GM18511 (cell line): Measurements from ENCODE around the gene GAPDH.
"Not testable (repeated sequence)": the region's sequence is repeated elsewhere in the genome, so short reads cannot be mapped to it uniquely, and the experiment has no call there.

Experiments
- ATAC-seq: cut with Tn5 transposase; IDR thresholded peaks from one replicate; pipeline ENCODE4 v1.9.1; 2021; ENCODE audit warnings: mild to moderate bottlenecking, moderate library complexity; ENCODE audit not compliant: unreplicated experiment

GAPDH gene

GRCh38 chr12:6533923-6534694 is at the start of gene GAPDH:
Gene GAPDH, plus strand, starts transcription at chr12:6534517. Its CDS starts 316 bp downstream, at chr12:6534833.
- ATAC-seq: peak; percentile 71

DNA sequence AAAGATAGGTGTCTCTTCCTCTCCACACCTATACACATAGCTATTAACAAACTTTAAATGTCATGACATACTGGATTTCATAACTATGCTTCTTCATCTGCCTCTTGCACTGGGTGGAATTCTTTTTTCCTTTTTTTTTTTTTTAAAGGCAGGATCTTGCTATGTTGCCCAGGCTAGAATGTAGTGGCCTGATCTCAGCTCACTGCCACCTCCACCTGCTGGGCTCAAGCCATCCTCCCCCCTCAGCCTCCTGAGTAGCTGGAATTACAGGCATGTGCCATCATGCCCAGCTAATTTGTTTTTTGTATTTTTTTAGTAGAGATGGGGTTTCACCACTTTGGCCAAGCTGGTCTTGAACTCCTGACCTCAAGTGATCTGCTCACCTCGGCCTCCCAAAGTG is 46.1 kb upstream of the GAPDH start:
- no peak for ATAC-seq

GRCh38 chr12:6489449-6489848 is 44.9 kb upstream of the GAPDH start:
- ATAC-seq: no peak

DNA sequence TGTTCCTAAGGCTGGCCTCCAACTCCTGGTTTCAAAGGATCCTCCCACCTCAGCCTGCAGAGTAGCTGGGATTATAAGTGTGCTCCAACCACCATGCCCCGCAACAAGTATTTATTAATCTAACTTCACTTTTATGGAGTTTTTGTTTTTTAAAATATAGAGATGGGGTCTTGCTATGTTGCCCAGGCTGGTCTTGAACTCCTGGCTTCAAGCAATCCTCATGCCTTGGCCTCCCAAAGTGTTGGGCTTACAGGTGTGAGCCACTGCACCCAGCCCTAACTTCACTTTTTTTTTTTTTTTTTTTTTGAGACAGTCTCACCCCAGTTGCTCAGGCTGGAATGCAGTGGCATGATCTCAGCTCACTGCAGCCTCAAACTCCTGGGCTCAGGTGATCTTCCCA is 43.6 kb upstream of the GAPDH start:
- ATAC-seq: not testable (repeated sequence)

DNA sequence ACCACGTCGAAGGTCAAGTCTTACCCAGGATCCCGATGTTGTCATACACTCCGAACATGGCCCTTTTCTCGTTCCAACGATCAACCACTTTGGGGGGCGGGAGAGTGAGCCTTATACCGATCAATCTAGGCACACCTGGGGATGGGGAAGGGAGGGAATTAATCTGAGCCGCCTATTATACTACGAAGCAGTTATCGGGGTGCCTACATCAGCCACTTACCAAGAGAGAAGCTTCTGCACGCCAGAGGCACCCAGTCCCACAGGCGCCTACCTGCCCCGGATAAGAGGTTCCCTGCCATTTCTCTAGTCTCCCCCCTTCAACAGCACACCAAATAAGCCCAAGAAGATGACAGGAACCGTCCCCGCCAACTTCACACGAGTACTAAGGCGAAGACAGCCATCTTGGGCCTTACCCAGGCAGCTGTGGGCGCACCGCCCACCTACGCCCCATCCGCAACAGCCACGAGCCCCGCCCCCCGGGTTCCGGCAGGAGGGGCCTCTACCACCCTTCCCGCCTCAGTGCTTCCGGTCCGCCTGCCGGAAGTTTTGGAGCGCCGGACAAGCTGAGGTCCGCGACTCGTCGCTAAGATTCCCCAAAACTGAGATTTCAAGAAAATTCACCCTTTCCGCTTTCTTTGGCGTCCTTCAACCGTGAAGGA is 41.4 kb upstream of the GAPDH start, which contains the start of gene MRPL51:
Gene MRPL51 (minus strand): TSS at position 425 of the 659 bp plus-strand sequence. CDS start 126 bp downstream, at position 299.
- ATAC-seq: peak; percentile 73

GRCh38 chr12:6493497-6494257 is 40.6 kb upstream of the GAPDH start, which contains the start of gene NCAPD2:
Gene NCAPD2, plus strand, starts transcription at chr12:6494102. Its CDS starts 997 bp downstream, at chr12:6495099.
- peak; percentile 92 for ATAC-seq

DNA sequence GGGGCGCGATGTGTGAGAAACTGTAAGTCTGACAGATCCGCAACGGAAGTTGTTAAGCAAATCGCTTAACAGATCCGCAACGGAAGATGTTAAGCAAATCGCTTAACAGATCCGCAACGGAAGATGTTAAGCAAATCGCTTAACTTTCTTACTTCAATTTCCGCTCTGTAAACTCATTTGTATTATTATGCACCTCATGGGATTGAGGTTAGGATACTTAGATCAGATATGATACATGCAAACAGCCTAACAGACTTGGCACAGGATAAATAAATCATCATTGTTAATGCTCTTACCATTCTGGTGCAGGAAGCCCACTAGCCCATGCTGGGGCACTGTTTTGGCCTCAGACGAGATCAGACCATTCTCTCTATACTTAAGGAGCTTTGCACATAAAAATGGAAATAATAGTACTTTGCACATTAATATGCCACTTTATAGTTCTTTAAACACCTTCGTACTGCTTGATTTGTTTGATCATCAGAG is 40.0 kb upstream of the GAPDH start:
- no peak for ATAC-seq

- ATAC-seq: no peak
Measured at GRCh38 chr12:6494968-6495367, 39.3 kb upstream of the GAPDH start.

DNA sequence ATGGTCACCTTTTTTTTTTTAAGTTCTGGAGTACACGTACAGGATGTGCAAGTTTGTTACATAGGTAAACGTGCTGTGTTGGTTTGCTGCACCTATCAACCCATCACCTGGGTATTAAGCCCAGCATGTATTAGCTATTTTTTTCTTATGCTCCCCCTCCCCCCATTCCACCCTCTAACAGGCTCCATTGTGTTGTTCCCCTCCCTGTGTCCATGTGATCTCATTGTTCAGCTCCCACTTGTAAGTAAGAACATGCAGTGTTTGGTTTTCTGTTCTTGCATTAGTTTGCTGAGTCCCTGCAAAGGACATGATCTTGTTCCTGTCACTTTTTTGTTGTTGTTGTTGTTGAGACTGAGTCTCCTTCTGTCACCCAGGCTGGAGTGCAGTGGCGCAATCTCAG is 37.0 kb upstream of the GAPDH start:
- ATAC-seq: not testable (repeated sequence)

DNA sequence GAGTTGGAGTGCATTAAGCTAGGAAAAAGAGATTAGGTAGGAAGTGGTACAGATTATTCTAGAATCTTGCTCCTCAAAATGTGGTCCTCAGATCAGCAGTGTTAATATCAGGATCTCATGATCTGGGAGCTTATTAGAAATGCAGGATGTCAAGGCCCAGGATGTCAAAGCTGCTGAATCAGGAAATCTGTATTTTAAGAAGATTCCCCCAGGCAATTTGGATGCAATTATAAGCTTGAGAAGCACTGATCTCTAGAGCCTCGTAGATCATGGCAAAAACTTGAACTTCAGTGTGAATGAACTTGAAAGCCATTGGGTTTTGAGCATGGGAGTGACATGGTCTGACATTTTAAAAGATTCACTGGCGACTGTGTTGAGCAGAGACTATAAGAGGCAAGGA is 33.9 kb upstream of the GAPDH start:
- ATAC-seq: no peak

- no peak for ATAC-seq
Measured at GRCh38 chr12:6507102-6507998, 27.0 kb upstream of the GAPDH start.

DNA sequence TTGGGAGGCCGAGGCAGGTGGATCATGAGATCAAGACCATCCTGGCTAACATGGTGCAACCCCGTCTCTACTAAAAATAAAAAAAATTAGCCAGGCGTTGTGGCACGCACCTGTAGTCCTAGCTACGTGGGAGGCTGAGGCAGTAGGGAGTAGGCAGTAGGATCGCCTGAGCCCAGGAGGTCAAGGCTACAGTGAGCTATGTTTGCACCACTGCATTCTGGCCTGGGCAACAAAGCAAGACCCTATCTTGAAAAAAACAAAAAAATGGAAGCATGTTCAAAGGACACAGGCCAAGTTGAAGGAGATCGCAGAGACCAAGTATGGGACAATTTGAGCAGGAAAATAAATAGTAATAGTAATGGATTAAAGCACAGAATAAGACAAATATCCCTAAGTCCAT is 26.2 kb upstream of the GAPDH start:
- ATAC-seq: no peak

GRCh38 chr12:6520186-6520585 is 14.1 kb upstream of the GAPDH start:
- no peak for ATAC-seq

- no peak for ATAC-seq
Measured at GRCh38 chr12:6522193-6522592, 12.1 kb upstream of the GAPDH start.

DNA sequence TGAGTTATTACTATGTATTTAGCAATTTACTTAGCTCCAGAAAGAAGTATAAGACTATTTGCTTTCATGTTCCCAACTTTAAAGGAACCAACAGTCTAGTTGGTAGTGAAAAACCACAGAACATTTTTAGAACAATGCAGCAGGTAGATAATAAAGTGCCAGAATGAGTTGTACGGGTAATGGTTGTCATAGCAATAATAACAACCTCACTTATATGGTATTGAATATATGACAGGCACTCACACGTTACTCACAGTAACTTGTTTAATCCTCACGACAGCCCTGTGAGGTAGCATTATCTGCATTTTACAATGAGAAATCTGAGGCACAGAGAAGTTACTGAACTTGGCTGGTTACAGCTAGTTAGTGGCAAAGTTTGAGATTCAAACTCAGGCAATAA is 10.6 kb upstream of the GAPDH start:
- ATAC-seq: no peak

GRCh38 chr12:6524648-6525047 is 9.7 kb upstream of the GAPDH start:
- ATAC-seq: no peak

DNA sequence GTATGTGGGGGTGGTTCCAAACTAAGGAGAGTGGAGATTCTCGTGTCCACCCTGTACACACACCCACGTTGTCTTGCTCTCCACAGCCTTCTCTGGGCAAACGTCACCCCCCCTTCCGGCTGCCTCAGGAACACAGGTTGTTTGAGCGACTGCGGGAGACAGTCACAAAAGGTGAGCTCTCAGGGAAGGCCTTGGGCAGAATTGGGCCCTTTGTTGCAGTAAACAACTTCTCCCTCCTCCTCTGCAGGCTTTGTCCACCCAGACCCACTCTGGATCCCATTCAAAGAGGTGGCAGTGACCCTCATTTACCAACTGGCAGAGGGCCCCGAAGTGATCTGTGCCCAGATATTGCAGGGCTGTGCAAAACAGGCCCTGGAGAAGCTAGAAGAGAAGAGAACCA is 8.1 kb upstream of the GAPDH start:
- ATAC-seq: no peak

GRCh38 chr12:6526766-6527525 is 7.4 kb upstream of the GAPDH start:
- no peak for ATAC-seq

- ATAC-seq: no peak
Measured at GRCh38 chr12:6527711-6528110, 6.6 kb upstream of the GAPDH start.
